ENCODE data around the gene CLCA2.
"Not testable (repeated sequence)": the region's sequence is repeated elsewhere in the genome, so short reads cannot be mapped to it uniquely, and the experiment has no call there.

CLCA2 gene

GRCh38 chr1:86477682-86478081, 53.7 kb downstream of the CLCA2 start:
- DNase-seq (ENCODE audit: low read depth in 2 of 2) = no peak

GRCh38 chr1:86478416-86479156, 54.6 kb downstream of the CLCA2 start:
- no peak for DNase-seq (ENCODE audit: low read depth in 2 of 2)

- no peak for DNase-seq (ENCODE audit: low read depth in 2 of 2)
These were observed 58.0 kb downstream of the CLCA2 start for GRCh38 chr1:86481966-86482365.

- DNase-seq (ENCODE audit: low read depth in 2 of 2) = no peak
These were observed 63.3 kb downstream of the CLCA2 start for GRCh38 chr1:86487131-86487810.

- DNase-seq (ENCODE audit: low read depth in 2 of 2) = no peak
These were observed 63.8 kb downstream of the CLCA2 start for GRCh38 chr1:86487811-86488141.

- no peak for DNase-seq (ENCODE audit: low read depth in 2 of 2)
These were observed 65.4 kb downstream of the CLCA2 start for GRCh38 chr1:86489242-86489878.

GRCh38 chr1:86491171-86491950, 67.4 kb downstream of the CLCA2 start:
- no peak for DNase-seq (ENCODE audit: low read depth in 2 of 2)

- no peak for DNase-seq (ENCODE audit: low read depth in 2 of 2)
These were observed 74.3 kb downstream of the CLCA2 start for GRCh38 chr1:86498281-86498680.

GRCh38 chr1:86499987-86500593, 76.1 kb downstream of the CLCA2 start:
- DNase-seq (ENCODE audit: low read depth in 2 of 2) = no peak

GRCh38 chr1:86500714-86501113, 76.7 kb downstream of the CLCA2 start:
- DNase-seq (ENCODE audit: low read depth in 2 of 2) = no peak

- DNase-seq (ENCODE audit: low read depth in 2 of 2) = not testable (repeated sequence)
These were observed 78.2 kb downstream of the CLCA2 start for GRCh38 chr1:86502125-86502646.

GRCh38 chr1:86502721-86503405, 78.9 kb downstream of the CLCA2 start:
- DNase-seq (ENCODE audit: low read depth in 2 of 2) = no peak

GRCh38 chr1:86503406-86504136, 79.6 kb downstream of the CLCA2 start:
- no peak for DNase-seq (ENCODE audit: low read depth in 2 of 2)

GRCh38 chr1:86504137-86504479, 80.1 kb downstream of the CLCA2 start:
- no peak for DNase-seq (ENCODE audit: low read depth in 2 of 2)

- no peak for DNase-seq (ENCODE audit: low read depth in 2 of 2)
These were observed 81.1 kb downstream of the CLCA2 start for GRCh38 chr1:86504895-86505563.

GRCh38 chr1:86505564-86505902, 81.6 kb downstream of the CLCA2 start:
- no peak for DNase-seq (ENCODE audit: low read depth in 2 of 2)

All from stimulated activated CD8-positive, alpha-beta memory T cell treated with anti-CD3 and anti-CD28 coated beads, Interleukin-2, amount 100 ng/mL, for 1 hour (primary cell).